ENCODE data around the gene ICE2.

DNA sequence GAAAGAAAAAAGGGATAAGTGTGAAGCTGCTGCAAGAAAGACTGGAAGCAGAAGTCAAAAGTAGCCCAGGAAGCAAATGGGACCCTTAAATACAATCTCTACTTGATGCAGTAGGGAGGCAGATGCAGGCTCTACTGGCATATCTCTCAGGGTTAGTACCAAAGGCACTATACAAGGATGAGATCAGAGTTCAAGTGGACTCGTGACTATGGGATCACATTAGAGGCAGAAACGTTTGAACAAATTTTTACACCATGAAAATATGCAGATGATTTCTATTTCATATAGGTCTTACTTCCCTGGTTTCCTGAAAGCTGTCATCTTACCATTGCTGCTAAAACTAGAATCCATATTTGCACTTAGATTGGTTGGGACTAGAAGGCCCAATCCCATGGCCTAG lies 53.5 kb downstream of the ICE2 start:
- TF ChIP-seq FOXM1 (IDR thresholded peaks at IDR 0.05; ENCODE audit: borderline replicate concordance, low read depth) (no peak), NFIC (IDR thresholded peaks at IDR 0.05) (no peak), EP300 (IDR thresholded peaks at IDR 0.05; ENCODE audit: borderline replicate concordance) (no peak), TEAD4 (IDR thresholded peaks at IDR 0.05) (no peak), RAD21 (IDR thresholded peaks at IDR 0.05; ENCODE audit: low read depth) (no peak), YY1 (IDR thresholded peaks at IDR 0.05; ENCODE audit: low read depth) (no peak), TCF12 (IDR thresholded peaks at IDR 0.05; ENCODE audit: low read depth) (no peak)
- TF ChIP-seq, protein P1, sequence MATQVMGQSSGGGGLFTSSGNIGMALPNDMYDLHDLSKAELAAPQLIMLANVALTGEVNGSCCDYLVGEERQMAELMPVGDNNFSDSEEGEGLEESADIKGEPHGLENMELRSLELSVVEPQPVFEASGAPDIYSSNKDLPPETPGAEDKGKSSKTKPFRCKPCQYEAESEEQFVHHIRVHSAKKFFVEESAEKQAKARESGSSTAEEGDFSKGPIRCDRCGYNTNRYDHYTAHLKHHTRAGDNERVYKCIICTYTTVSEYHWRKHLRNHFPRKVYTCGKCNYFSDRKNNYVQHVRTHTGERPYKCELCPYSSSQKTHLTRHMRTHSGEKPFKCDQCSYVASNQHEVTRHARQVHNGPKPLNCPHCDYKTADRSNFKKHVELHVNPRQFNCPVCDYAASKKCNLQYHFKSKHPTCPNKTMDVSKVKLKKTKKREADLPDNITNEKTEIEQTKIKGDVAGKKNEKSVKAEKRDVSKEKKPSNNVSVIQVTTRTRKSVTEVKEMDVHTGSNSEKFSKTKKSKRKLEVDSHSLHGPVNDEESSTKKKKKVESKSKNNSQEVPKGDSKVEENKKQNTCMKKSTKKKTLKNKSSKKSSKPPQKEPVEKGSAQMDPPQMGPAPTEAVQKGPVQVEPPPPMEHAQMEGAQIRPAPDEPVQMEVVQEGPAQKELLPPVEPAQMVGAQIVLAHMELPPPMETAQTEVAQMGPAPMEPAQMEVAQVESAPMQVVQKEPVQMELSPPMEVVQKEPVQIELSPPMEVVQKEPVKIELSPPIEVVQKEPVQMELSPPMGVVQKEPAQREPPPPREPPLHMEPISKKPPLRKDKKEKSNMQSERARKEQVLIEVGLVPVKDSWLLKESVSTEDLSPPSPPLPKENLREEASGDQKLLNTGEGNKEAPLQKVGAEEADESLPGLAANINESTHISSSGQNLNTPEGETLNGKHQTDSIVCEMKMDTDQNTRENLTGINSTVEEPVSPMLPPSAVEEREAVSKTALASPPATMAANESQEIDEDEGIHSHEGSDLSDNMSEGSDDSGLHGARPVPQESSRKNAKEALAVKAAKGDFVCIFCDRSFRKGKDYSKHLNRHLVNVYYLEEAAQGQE (IDR thresholded peaks at IDR 0.05; ENCODE audit: low read depth) = no peak
- TF ChIP-seq, protein P2, sequence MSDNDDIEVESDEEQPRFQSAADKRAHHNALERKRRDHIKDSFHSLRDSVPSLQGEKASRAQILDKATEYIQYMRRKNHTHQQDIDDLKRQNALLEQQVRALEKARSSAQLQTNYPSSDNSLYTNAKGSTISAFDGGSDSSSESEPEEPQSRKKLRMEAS (IDR thresholded peaks at IDR 0.05) = no peak
- TF ChIP-seq, protein P3, sequence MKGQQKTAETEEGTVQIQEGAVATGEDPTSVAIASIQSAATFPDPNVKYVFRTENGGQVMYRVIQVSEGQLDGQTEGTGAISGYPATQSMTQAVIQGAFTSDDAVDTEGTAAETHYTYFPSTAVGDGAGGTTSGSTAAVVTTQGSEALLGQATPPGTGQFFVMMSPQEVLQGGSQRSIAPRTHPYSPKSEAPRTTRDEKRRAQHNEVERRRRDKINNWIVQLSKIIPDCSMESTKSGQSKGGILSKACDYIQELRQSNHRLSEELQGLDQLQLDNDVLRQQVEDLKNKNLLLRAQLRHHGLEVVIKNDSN (IDR thresholded peaks at IDR 0.05) = no peak

All from Ishikawa (cell line).